ENCODE measurements around the gene ANKRD55.
A peak's percentile ranks its signal among the peaks of the same experiment; 100 is the strongest.
"Not testable (repeated sequence)": the region's sequence is repeated elsewhere in the genome, so short reads cannot be mapped to it uniquely, and the experiment has no call there.

Gene ANKRD55

DNA sequence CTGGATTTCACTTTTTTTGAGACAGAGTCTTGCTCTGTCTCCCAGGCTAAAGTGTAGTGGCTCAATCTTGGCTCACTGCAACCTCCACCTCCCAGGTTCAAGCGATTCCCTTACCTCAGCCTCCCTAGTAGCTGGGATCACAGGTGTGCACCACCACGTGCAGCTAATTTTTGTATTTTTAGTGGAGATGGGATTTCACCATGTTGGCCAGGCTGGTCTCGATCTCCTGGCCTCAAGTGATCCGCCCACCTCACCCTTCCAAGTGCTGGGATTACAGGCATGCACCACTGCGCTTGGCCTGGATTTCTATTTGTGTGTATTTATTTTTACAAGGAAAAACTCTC lies 154.0 kb downstream of the ANKRD55 start:
- H3K36me3 ChIP-seq (ENCODE audit: insufficient read depth, low read length); H3K27ac ChIP-seq (ENCODE audit: low read depth, low read length); H2AFZ ChIP-seq (ENCODE audit: low read length, unreplicated experiment); H3K27me3 ChIP-seq (ENCODE audit: insufficient read depth, low read length); H3K79me2 ChIP-seq (ENCODE audit: control insufficient read depth, insufficient read depth, low read length, unreplicated experiment); H3K4me3 ChIP-seq (ENCODE audit: low read depth, low read length): not testable (repeated sequence)
- H3K4me1 ChIP-seq (ENCODE audit: control insufficient read depth, insufficient read depth, low read length, unreplicated experiment): peaks cover 14% of the 10 kb centered on the region

DNA sequence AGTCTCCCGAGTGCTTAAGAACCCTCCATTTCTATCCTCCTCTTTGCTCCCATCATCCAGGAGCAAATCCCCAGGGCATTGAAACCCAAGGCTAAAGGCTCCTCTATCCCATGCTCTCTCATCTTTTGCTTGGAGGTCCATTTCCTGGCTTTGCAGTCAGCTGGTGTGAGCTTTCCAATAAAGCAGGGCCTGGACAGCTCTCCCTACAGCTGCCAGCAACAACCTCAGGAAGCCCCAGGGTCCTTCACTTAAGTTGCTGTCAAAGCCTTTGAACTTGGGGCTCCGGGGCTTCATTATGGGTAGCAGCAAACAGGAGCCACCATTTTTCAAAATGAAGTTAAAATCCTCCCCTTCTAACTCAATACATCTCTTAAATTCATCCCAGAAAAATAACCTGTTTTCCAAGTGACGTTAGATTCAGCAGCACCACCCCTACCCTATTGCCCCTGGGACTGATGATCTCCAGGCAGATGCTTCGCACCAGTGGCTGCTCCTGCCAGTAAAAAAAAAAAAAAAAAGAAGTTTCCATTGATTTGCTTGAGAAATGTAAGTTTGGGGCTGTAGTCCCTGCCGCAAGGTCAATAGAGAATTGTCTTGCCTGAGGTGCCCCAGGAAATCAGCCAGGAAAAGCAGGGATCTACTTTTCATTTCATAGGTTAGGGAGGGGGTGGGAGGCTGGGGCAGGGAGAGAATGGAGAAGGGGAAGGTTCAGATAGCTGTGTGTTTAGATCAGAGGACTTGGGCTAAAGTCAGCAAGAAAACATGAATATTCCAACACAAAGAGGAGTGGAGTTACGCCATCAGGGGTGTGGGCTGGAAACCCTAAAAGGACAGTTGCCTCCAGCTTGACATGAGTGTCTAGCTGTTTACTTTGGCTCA lies 154.6 kb downstream of the ANKRD55 start:
- no peaks in the 10 kb centered on the region for H3K27me3 ChIP-seq (ENCODE audit: insufficient read depth, low read length)
- H3K79me2 ChIP-seq (ENCODE audit: control insufficient read depth, insufficient read depth, low read length, unreplicated experiment): no peaks in the 10 kb centered on the region
- H3K4me1 ChIP-seq (ENCODE audit: control insufficient read depth, insufficient read depth, low read length, unreplicated experiment): peaks cover 14% of the 10 kb centered on the region
- no peaks in the 10 kb centered on the region for H3K36me3 ChIP-seq (ENCODE audit: insufficient read depth, low read length)
- H3K27ac ChIP-seq (ENCODE audit: low read depth, low read length): no peak overlapping the region
- peak overlapping the region; percentile 29 for H2AFZ ChIP-seq (ENCODE audit: low read length, unreplicated experiment)
- H3K4me3 ChIP-seq (ENCODE audit: low read depth, low read length): no peak overlapping the region

DNA sequence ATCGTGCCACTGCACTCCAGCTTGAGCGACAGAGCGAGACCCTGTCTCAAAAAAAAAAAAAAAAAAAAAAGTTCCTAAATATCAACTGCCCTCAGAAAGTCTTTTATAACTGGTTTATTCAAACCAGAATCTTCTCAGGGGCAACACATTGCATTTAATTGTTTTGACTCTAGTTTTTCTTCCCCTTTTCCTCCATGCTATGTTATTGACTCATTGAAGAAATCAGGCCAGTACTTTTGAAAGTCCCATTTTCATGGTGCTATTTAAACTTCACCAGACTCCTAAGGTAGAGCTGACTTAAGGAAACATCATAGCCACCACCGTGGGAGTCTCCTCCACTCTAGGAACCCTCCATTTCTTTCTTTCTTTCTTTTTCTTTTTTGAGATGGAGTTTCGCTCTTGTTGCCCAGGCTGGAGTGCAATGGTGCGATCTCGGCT lies 155.3 kb downstream of the ANKRD55 start:
- H3K4me1 ChIP-seq (ENCODE audit: control insufficient read depth, insufficient read depth, low read length, unreplicated experiment): peaks cover 14% of the 10 kb centered on the region
- H3K27me3 ChIP-seq (ENCODE audit: insufficient read depth, low read length): no peaks in the 10 kb centered on the region
- no peak overlapping the region for H2AFZ ChIP-seq (ENCODE audit: low read length, unreplicated experiment)
- H3K36me3 ChIP-seq (ENCODE audit: insufficient read depth, low read length): no peaks in the 10 kb centered on the region
- H3K79me2 ChIP-seq (ENCODE audit: control insufficient read depth, insufficient read depth, low read length, unreplicated experiment): no peaks in the 10 kb centered on the region
- H3K27ac ChIP-seq (ENCODE audit: low read depth, low read length): no peak overlapping the region
- no peak overlapping the region for H3K4me3 ChIP-seq (ENCODE audit: low read depth, low read length)

DNA sequence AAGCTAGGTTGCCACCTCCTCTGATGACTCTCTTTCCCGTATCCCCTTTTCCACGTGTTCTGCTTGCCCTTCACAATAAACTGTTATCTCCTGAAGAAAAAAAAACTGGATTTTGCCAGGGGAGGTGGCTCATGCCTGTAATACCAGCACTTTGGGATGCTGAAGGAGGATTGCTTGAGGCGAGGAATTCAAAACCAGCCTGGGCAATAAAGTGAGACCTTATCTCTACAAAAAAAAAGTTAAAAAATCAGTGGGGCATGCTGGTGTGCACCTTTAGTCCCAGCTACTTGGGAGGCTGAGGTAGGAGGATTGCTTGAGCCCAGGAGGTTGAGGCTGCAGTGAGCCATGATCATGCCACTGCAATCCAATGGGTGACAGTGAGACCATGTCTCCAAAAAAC lies 156.6 kb downstream of the ANKRD55 start:
- H3K27me3 ChIP-seq (ENCODE audit: insufficient read depth, low read length): no peaks in the 10 kb centered on the region
- no peaks in the 10 kb centered on the region for H3K36me3 ChIP-seq (ENCODE audit: insufficient read depth, low read length)
- no peak overlapping the region for H3K4me3 ChIP-seq (ENCODE audit: low read depth, low read length)
- peaks cover 17% of the 10 kb centered on the region for H3K4me1 ChIP-seq (ENCODE audit: control insufficient read depth, insufficient read depth, low read length, unreplicated experiment)
- no peaks in the 10 kb centered on the region for H3K79me2 ChIP-seq (ENCODE audit: control insufficient read depth, insufficient read depth, low read length, unreplicated experiment)
- no peak overlapping the region for H3K27ac ChIP-seq (ENCODE audit: low read depth, low read length)
- H2AFZ ChIP-seq (ENCODE audit: low read length, unreplicated experiment): no peak overlapping the region

DNA sequence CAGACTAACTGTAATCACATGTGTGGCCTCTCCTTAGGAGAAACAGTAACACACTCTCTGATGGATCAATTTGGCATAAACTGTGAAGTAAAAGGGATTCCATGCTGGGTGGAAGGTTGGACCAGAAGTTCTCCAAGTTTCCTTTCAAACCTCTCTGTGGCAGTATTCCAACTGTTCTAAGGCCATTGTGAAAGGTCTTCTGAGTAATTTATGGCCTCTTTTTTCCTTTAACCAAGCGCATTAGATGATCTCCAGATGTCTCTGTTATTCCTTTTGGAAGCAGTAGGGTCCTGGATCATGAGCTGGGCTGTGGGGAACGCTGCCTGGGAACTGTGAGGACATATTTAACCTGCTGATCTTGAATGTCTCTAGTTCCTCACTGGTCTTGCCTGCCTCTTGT lies 157.8 kb downstream of the ANKRD55 start:
- Histone ChIP-seq H3K4me3 (ENCODE audit: low read depth, low read length) (no peak overlapping the region), H3K27me3 (ENCODE audit: insufficient read depth, low read length) (no peaks in the 10 kb centered on the region), H2AFZ (ENCODE audit: low read length, unreplicated experiment) (no peak overlapping the region), H3K36me3 (ENCODE audit: insufficient read depth, low read length) (no peaks in the 10 kb centered on the region), H3K27ac (ENCODE audit: low read depth, low read length) (no peak overlapping the region), H3K4me1 (ENCODE audit: control insufficient read depth, insufficient read depth, low read length, unreplicated experiment) (peaks cover 28% of the 10 kb centered on the region), H3K79me2 (ENCODE audit: control insufficient read depth, insufficient read depth, low read length, unreplicated experiment) (no peaks in the 10 kb centered on the region)

DNA sequence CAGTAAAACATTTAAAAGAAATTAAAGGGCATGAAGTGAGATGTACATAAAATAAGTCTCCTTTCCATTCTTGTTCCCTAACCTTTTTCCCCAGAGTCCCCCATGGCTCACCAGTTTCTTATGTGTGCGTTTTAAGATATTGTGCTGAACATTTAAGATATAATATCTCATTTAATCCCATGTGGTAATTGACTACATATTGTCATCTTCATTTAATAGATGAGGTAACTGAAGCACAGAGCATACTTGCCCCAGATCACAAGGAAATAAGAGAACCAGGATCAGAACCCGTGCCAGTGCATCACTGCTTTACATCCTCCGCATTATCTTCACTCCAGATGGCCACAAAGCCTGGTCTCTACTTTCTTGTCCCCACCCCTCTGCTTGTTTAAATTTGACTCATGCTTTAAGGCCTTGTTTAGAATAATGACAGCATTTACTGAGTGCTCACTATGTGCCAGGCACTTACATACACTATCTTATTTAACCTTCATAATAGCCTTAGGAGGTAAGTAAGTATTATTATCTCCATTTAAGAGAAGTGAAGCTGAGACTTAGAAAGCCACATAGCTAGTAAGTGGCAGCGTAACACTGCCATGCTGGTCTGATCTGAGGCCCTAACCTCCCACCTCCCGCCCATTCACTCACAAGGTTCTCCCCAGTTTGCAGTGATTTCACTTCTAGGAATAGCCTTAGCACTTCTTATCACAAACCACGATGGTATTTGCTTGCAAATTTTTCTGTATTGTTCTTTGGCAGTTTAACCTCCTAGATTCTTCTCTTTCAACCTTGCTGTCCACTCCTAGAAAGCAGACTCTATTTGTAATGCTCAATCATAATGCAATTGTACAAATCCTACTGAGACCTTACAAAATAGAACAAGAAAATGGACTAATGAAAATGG lies 160.0 kb downstream of the ANKRD55 start:
- Histone ChIP-seq H2AFZ (ENCODE audit: low read length, unreplicated experiment) (no peak overlapping the region), H3K27me3 (ENCODE audit: insufficient read depth, low read length) (no peaks in the 10 kb centered on the region), H3K36me3 (ENCODE audit: insufficient read depth, low read length) (no peaks in the 10 kb centered on the region)

GRCh38 chr5:56071470-56071869 lies 161.7 kb downstream of the ANKRD55 start:
- peak overlapping the region; percentile 96 for H2AFZ ChIP-seq (ENCODE audit: low read length, unreplicated experiment)
- peaks cover 16% of the 10 kb centered on the region for H3K4me1 ChIP-seq (ENCODE audit: control insufficient read depth, insufficient read depth, low read length, unreplicated experiment)
- no peaks in the 10 kb centered on the region for H3K79me2 ChIP-seq (ENCODE audit: control insufficient read depth, insufficient read depth, low read length, unreplicated experiment)

More for the DNA sequence above, 160.0 kb downstream of the ANKRD55 start:
- H3K4me3 ChIP-seq (ENCODE audit: low read depth, low read length): no peak overlapping the region
- no peaks in the 10 kb centered on the region for H3K79me2 ChIP-seq (ENCODE audit: control insufficient read depth, insufficient read depth, low read length, unreplicated experiment)
- peaks cover 17% of the 10 kb centered on the region for H3K4me1 ChIP-seq (ENCODE audit: control insufficient read depth, insufficient read depth, low read length, unreplicated experiment)
- no peak overlapping the region for H3K27ac ChIP-seq (ENCODE audit: low read depth, low read length)

GRCh38 chr5:56070851-56071465 lies 162.2 kb downstream of the ANKRD55 start:
- Histone ChIP-seq H3K4me3 (ENCODE audit: low read depth, low read length) (peak overlapping the region; percentile 36; the same call in 1 of the 2 replicates), H2AFZ (ENCODE audit: low read length, unreplicated experiment) (peak overlapping the region; percentile 96), H3K36me3 (ENCODE audit: insufficient read depth, low read length) (no peaks in the 10 kb centered on the region), H3K27me3 (ENCODE audit: insufficient read depth, low read length) (no peaks in the 10 kb centered on the region), H3K79me2 (ENCODE audit: control insufficient read depth, insufficient read depth, low read length, unreplicated experiment) (no peaks in the 10 kb centered on the region), H3K27ac (ENCODE audit: low read depth, low read length) (no peak overlapping the region), H3K4me1 (ENCODE audit: control insufficient read depth, insufficient read depth, low read length, unreplicated experiment) (peaks cover 16% of the 10 kb centered on the region)

More at GRCh38 chr5:56071470-56071869, 161.7 kb downstream of the ANKRD55 start:
- Histone ChIP-seq H3K27me3 (ENCODE audit: insufficient read depth, low read length) (no peaks in the 10 kb centered on the region), H3K4me3 (ENCODE audit: low read depth, low read length) (peak overlapping the region; percentile 36; the same call in 1 of the 2 replicates), H3K27ac (ENCODE audit: low read depth, low read length) (no peak overlapping the region), H3K36me3 (ENCODE audit: insufficient read depth, low read length) (no peaks in the 10 kb centered on the region)

GRCh38 chr5:56069652-56070226 lies 163.4 kb downstream of the ANKRD55 start:
- Histone ChIP-seq H3K36me3 (ENCODE audit: insufficient read depth, low read length) (no peaks in the 10 kb centered on the region), H3K79me2 (ENCODE audit: control insufficient read depth, insufficient read depth, low read length, unreplicated experiment) (no peaks in the 10 kb centered on the region), H3K4me1 (ENCODE audit: control insufficient read depth, insufficient read depth, low read length, unreplicated experiment) (peaks cover 20% of the 10 kb centered on the region), H3K27me3 (ENCODE audit: insufficient read depth, low read length) (no peaks in the 10 kb centered on the region), H3K27ac (ENCODE audit: low read depth, low read length) (no peak overlapping the region), H3K4me3 (ENCODE audit: low read depth, low read length) (no peak overlapping the region), H2AFZ (ENCODE audit: low read length, unreplicated experiment) (no peak overlapping the region)

- Histone ChIP-seq H3K27ac (ENCODE audit: low read depth, low read length) (no peak overlapping the region), H3K79me2 (ENCODE audit: control insufficient read depth, insufficient read depth, low read length, unreplicated experiment) (no peaks in the 10 kb centered on the region), H3K4me1 (ENCODE audit: control insufficient read depth, insufficient read depth, low read length, unreplicated experiment) (peaks cover 20% of the 10 kb centered on the region)
Observed at GRCh38 chr5:56066931-56067450, 166.1 kb downstream of the ANKRD55 start.

More at GRCh38 chr5:56066931-56067450, 166.1 kb downstream of the ANKRD55 start:
- Histone ChIP-seq H3K4me3 (ENCODE audit: low read depth, low read length) (no peak overlapping the region), H3K27me3 (ENCODE audit: insufficient read depth, low read length) (no peaks in the 10 kb centered on the region), H3K36me3 (ENCODE audit: insufficient read depth, low read length) (no peaks in the 10 kb centered on the region), H2AFZ (ENCODE audit: low read length, unreplicated experiment) (no peak overlapping the region)

All from ACC112 (cell line).